CD4-positive, alpha-beta memory T cell (primary cell): ENCODE measurements around the gene CFAP61. TPM values are rescaled to one million over a fixed set of nuclear protein-coding genes. Genes with fewer than 3 reads are reported as not detected.

ENCODE experiments used
- CTCF ChIA-PET: fragments of 350-600 bp; sonication (Branson Sonifier 250); formaldehyde crosslinking; loops from one replicate; lab custom pipeline; 2021; ENCODE audit warnings: inconsistent platforms; ENCODE audit not compliant: partially characterized antibody; lab: Charles Lee
- POLR2A ChIA-PET: fragments of 350-600 bp; sonication (Branson Sonifier 250); formaldehyde crosslinking; loops from one replicate; lab custom pipeline; 2021; ENCODE audit not compliant: partially characterized antibody; lab: Charles Lee
- DNase-seq, 5 donors: peaks; one replicate each; pipeline versions ENCODE4 v3.0.0 to v3.0.0-alpha.2; 2020 to 2022; ENCODE audit warnings: mixed read lengths in 1 of 5
- H3K27ac ChIP-seq: one replicate; pipeline ENCODE4 v1.7.0; 2013; ENCODE audit warnings: low read depth, low read length
- H3K27me3 ChIP-seq: 2 replicates; pipeline ENCODE4 v1.7.0; 2013; ENCODE audit warnings: mild to moderate bottlenecking, low read length, moderate library complexity; ENCODE audit not compliant: insufficient read depth
- H3K36me3 ChIP-seq: 2 replicates; pipeline ENCODE4 v1.7.0; 2013; ENCODE audit warnings: mild to moderate bottlenecking, low read length, moderate library complexity; ENCODE audit not compliant: insufficient read depth
- H3K4me1 ChIP-seq: 2 replicates; pipeline ENCODE4 v1.7.0; 2013; ENCODE audit warnings: mild to moderate bottlenecking, low read length, moderate library complexity; ENCODE audit not compliant: insufficient read depth
- H3K4me3 ChIP-seq, 2 donors: one replicate each; pipeline ENCODE4 v1.7.0; 2013; ENCODE audit warnings: low read length in 2 of 2, mild to moderate bottlenecking in 1 of 2
- H3K9me3 ChIP-seq, 2 donors: one replicate each; pipeline ENCODE4 v1.7.0; 2013; ENCODE audit warnings: low read length in 2 of 2, control low read depth in 1 of 2; ENCODE audit not compliant: control insufficient read depth in 1 of 2
- H3K27ac Mint-ChIP-seq, 7 donors: one replicate each; pipeline ENCODE4 v1.8.0; 2020 to 2021; ENCODE audit warnings: mixed read lengths in 7 of 7, mild to moderate bottlenecking in 6 of 7, inconsistent platforms in 3 of 7, moderate library complexity in 3 of 7
- H3K27me3 Mint-ChIP-seq, 2 donors: one replicate each; pipeline ENCODE4 v1.8.0; 2020 to 2021; ENCODE audit warnings: mixed read lengths in 2 of 2
- H3K36me3 Mint-ChIP-seq, 2 donors: one replicate each; pipeline ENCODE4 v1.8.0; 2020 to 2021; ENCODE audit warnings: mixed read lengths in 2 of 2, inconsistent platforms in 1 of 2, mild to moderate bottlenecking in 1 of 2
- H3K4me1 Mint-ChIP-seq, 4 donors: one replicate each; pipeline ENCODE4 v1.8.0; 2020 to 2021; ENCODE audit warnings: mixed read lengths in 4 of 4, mild to moderate bottlenecking in 1 of 4
- H3K4me3 Mint-ChIP-seq, 8 donors: one replicate each; pipeline ENCODE4 v1.8.0; 2020 to 2021; ENCODE audit warnings: mixed read lengths in 8 of 8, mild to moderate bottlenecking in 7 of 8, moderate library complexity in 6 of 8, inconsistent platforms in 3 of 8
- H3K9me3 Mint-ChIP-seq, 8 donors: one replicate each; pipeline ENCODE4 v1.8.0; 2020 to 2021; ENCODE audit warnings: mixed read lengths in 8 of 8, mild to moderate bottlenecking in 5 of 8, inconsistent platforms in 3 of 8, moderate library complexity in 1 of 8
- intact Hi-C: fragments of 100-400 bp; cut with micrococcal nuclease; formaldehyde crosslinking; loops from one replicate; pipeline ENCODE4 v1.15.1; 2023
- polyA plus RNA-seq, 2 donors: library from polyadenylated mRNA; unstranded; fragments of 300-500 nt; fragmentation: Illumina TruSeq; gene quantifications; one replicate each; pipeline ENCODE4 v1.2.3, GENCODE V29; 2021
- total RNA-seq, 2 experiments: library from RNA; stranded (reverse); gene quantifications; one replicate each; pipeline ENCODE4 v1.2.3, GENCODE V29; 2021

The CFAP61 gene
- total and polyA plus RNA-seq, 4 experiments from 2014 or later = not detected

GRCh38 chr20:20331156-20331555 lies 278.8 kb downstream of the CFAP61 start:
- Histone ChIP-seq H3K36me3 (no peaks in the 10 kb centered on the region), H3K9me3 (no peaks in the 10 kb centered on the region), H3K27ac (no peak overlapping the region), H3K27me3 (no peaks in the 10 kb centered on the region), H3K4me3 (no peak overlapping the region), H3K4me1 (no peaks in the 10 kb centered on the region)
- ChIA-PET CTCF (no interaction called here), POLR2A (no interaction called here)
- Mint-ChIP-seq H3K4me1 (no peaks in the 10 kb centered on the region), H3K27me3 (peaks cover 10 to 11% of the 10 kb centered on the region in 2 donors), H3K4me3 (no peak overlapping the region), H3K27ac (no peak overlapping the region), H3K36me3 (no peaks in the 10 kb centered on the region), H3K9me3 (peaks cover 0 to 8% (median 1%) of the 10 kb centered on the region in 8 donors)
- intact Hi-C loops = no loop called here
- no peak for DNase-seq

GRCh38 chr20:20331817-20332216 lies 279.5 kb downstream of the CFAP61 start:
- POLR2A ChIA-PET = no interaction called here
- H3K9me3 Mint-ChIP-seq = peaks cover 0 to 8% (median 1%) of the 10 kb centered on the region in 8 donors
- H3K36me3 Mint-ChIP-seq = no peaks in the 10 kb centered on the region
- Histone ChIP-seq H3K36me3 (no peaks in the 10 kb centered on the region), H3K9me3 (no peaks in the 10 kb centered on the region), H3K4me1 (no peaks in the 10 kb centered on the region), H3K4me3 (no peak overlapping the region), H3K27ac (no peak overlapping the region), H3K27me3 (no peaks in the 10 kb centered on the region)
- peaks cover 8 to 11% of the 10 kb centered on the region in 2 donors for H3K27me3 Mint-ChIP-seq
- DNase-seq = no peak
- CTCF ChIA-PET = no interaction called here
- intact Hi-C loops = no loop called here
- no peak overlapping the region for H3K4me3 Mint-ChIP-seq
- no peak overlapping the region for H3K27ac Mint-ChIP-seq
- H3K4me1 Mint-ChIP-seq = no peaks in the 10 kb centered on the region

DNA sequence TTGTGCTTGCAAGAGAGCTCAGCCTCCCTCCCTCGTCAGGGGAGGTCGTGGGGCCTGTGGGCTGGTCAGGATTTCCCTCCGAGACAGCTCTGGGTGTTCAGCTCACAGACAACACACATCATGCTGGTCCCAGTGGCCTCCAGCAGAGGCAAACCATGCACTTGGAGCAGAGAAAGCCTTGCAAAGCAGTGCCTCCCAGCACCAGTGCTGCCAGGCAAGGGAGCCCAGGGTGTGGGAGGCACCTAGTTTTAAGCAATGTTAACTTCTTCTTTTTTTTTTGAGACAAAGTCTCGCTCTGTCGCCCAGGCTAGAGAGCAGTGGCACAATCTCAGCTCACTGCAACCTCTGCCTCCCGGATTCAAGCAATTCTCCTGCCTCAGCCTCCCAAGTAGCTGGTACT lies 281.5 kb downstream of the CFAP61 start:
- Mint-ChIP-seq H3K36me3 (no peaks in the 10 kb centered on the region), H3K27me3 (peaks cover 6 to 11% of the 10 kb centered on the region in 2 donors), H3K4me3 (no peak overlapping the region), H3K27ac (no peak overlapping the region), H3K4me1 (no peaks in the 10 kb centered on the region), H3K9me3 (peaks cover 0 to 8% (median 1%) of the 10 kb centered on the region in 8 donors)
- no peak for DNase-seq
- POLR2A ChIA-PET = no interaction called here
- Histone ChIP-seq H3K27ac (no peak overlapping the region), H3K27me3 (no peaks in the 10 kb centered on the region), H3K4me1 (no peaks in the 10 kb centered on the region), H3K36me3 (no peaks in the 10 kb centered on the region), H3K4me3 (no peak overlapping the region), H3K9me3 (no peaks in the 10 kb centered on the region)
- intact Hi-C loops = no loop called here
- CTCF ChIA-PET = no interaction called here

DNA sequence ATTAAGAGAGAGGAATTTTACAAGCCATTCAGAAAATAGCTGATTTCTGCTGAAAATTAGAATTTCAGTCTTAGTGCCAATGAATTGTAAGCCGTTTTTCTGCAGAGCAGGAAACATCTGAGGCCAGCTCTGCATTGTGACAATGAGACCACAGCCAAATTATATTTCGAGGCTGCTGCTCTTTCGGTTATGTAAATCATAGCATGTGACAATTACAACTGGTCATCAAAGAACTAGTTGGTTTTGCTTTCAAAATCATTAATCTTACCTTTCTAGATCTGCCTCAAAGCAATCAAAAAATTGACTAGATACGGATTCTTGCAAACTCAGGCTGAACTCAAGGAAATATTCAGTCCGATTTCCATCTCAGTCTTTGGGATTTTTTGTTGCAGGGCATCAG lies 282.2 kb downstream of the CFAP61 start:
- Mint-ChIP-seq H3K27me3 (peaks cover 6 to 8% of the 10 kb centered on the region in 2 donors), H3K4me1 (no peaks in the 10 kb centered on the region), H3K9me3 (peaks cover 0 to 8% (median 1%) of the 10 kb centered on the region in 8 donors), H3K4me3 (no peak overlapping the region), H3K36me3 (no peaks in the 10 kb centered on the region), H3K27ac (no peak overlapping the region)
- H3K4me1 ChIP-seq = no peaks in the 10 kb centered on the region
- H3K4me3 ChIP-seq = no peak overlapping the region
- H3K27me3 ChIP-seq = no peaks in the 10 kb centered on the region
- DNase-seq = no peak
- H3K27ac ChIP-seq = no peak overlapping the region
- no peaks in the 10 kb centered on the region for H3K36me3 ChIP-seq
- no peaks in the 10 kb centered on the region for H3K9me3 ChIP-seq
- POLR2A ChIA-PET = no interaction called here
- CTCF ChIA-PET = no interaction called here
- intact Hi-C loops = no loop called here

GRCh38 chr20:20338133-20338730 lies 285.9 kb downstream of the CFAP61 start:
- Mint-ChIP-seq H3K27ac (no peak overlapping the region), H3K4me1 (no peaks in the 10 kb centered on the region)
- CTCF ChIA-PET = no interaction called here

DNA sequence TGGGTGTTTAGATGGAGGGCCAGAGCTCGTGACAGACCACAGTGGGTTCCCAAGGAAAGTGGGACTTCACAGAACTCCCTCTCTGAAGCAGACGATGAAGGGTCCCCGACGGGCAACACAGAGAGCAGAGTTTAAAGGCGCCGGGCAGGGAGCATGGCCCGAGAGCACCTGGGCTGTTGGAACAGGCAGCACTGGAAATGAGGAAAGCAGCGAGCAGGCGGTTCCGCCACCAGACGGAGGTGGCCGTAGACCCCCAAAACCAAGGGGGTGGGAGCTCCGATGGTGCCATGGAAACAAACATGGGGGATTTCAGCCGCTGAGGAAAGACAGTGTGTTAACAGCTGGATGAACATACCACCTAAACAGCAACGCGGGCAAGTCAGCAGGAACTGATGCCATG lies 288.1 kb downstream of the CFAP61 start:
- H3K4me3 Mint-ChIP-seq = no peak overlapping the region
- Histone ChIP-seq H3K4me3 (no peak overlapping the region), H3K27me3 (no peaks in the 10 kb centered on the region), H3K4me1 (no peaks in the 10 kb centered on the region), H3K36me3 (no peaks in the 10 kb centered on the region), H3K27ac (no peak overlapping the region), H3K9me3 (no peaks in the 10 kb centered on the region)
- H3K4me1 Mint-ChIP-seq = no peaks in the 10 kb centered on the region
- peaks cover 0 to 10% (median 2%) of the 10 kb centered on the region in 8 donors for H3K9me3 Mint-ChIP-seq
- intact Hi-C loops = no loop called here
- ChIA-PET POLR2A (no interaction called here), CTCF (no interaction called here)
- H3K27me3 Mint-ChIP-seq = peaks cover 3 to 4% of the 10 kb centered on the region in 2 donors
- no peak overlapping the region for H3K27ac Mint-ChIP-seq
- H3K36me3 Mint-ChIP-seq = no peaks in the 10 kb centered on the region
- DNase-seq = no peak

More at GRCh38 chr20:20338133-20338730, 285.9 kb downstream of the CFAP61 start:
- no peak overlapping the region for H3K4me3 Mint-ChIP-seq
- no peaks in the 10 kb centered on the region for H3K36me3 ChIP-seq
- H3K9me3 Mint-ChIP-seq = peaks cover 0 to 8% (median 1%) of the 10 kb centered on the region in 8 donors
- POLR2A ChIA-PET = no interaction called here
- no peaks in the 10 kb centered on the region for H3K27me3 ChIP-seq
- H3K4me3 ChIP-seq = no peak overlapping the region
- no peaks in the 10 kb centered on the region for H3K4me1 ChIP-seq
- H3K27ac ChIP-seq = no peak overlapping the region
- H3K27me3 Mint-ChIP-seq = peaks cover 2 to 7% of the 10 kb centered on the region in 2 donors
- no peak for DNase-seq
- no peaks in the 10 kb centered on the region for H3K9me3 ChIP-seq
- intact Hi-C loops = no loop called here
- no peaks in the 10 kb centered on the region for H3K36me3 Mint-ChIP-seq

- H3K27ac ChIP-seq = no peak overlapping the region
- H3K4me3 Mint-ChIP-seq = no peak overlapping the region
- H3K9me3 Mint-ChIP-seq = peaks cover 0 to 4% (median 0%) of the 10 kb centered on the region in 8 donors
Observed at GRCh38 chr20:20341371-20341770, 289.0 kb downstream of the CFAP61 start.

More at GRCh38 chr20:20341371-20341770, 289.0 kb downstream of the CFAP61 start:
- H3K36me3 Mint-ChIP-seq = no peaks in the 10 kb centered on the region
- no peaks in the 10 kb centered on the region for H3K4me1 Mint-ChIP-seq
- H3K27ac Mint-ChIP-seq = no peak overlapping the region
- H3K4me3 ChIP-seq = no peak overlapping the region
- CTCF ChIA-PET = no interaction called here
- DNase-seq = no peak
- peaks cover 2 to 3% of the 10 kb centered on the region in 2 donors for H3K27me3 Mint-ChIP-seq
- H3K27me3 ChIP-seq = no peaks in the 10 kb centered on the region
- POLR2A ChIA-PET = no interaction called here
- H3K36me3 ChIP-seq = no peaks in the 10 kb centered on the region
- intact Hi-C loops = no loop called here
- no peaks in the 10 kb centered on the region for H3K9me3 ChIP-seq
- no peaks in the 10 kb centered on the region for H3K4me1 ChIP-seq
